ENCODE measurements around the gene MID2. TPM values are rescaled to one million over a fixed set of nuclear protein-coding genes. Genes with fewer than 3 reads are reported as not detected.
"Not testable (repeated sequence)": the region's sequence is repeated elsewhere in the genome, so short reads cannot be mapped to it uniquely, and the experiment has no call there.

Gene MID2
- total and polyA plus RNA-seq, 2 donors (not counting 1 experiment from before 2014, with no cell fraction given): 11.8 to 17.5 TPM

DNA sequence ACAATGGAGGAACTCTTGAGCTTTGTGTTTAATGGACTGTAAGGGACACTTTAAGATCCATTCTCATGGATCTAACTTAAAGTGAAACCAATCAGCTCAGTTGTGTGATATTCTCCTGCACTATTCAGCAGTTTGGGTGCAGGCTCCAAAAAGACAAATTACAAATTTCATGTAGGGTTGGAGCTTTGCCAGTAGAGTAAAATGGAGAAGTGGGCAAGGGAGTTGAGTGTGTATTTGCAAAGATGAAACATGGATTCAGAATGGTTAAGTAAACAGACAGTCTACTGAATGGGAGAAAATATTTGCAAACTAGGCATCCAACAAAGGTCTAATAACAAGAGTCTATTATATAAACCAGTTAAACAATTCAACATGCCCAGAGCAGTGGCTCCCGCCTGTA lies 21.2 kb upstream of the MID2 start:
- Histone ChIP-seq H3K4me2 (ENCODE audit: extremely low read depth, insufficient read depth, low read length) (no peak overlapping the region), H3K79me2 (ENCODE audit: control insufficient read depth, insufficient read depth, low read length) (no peaks in the 10 kb centered on the region), H4K20me1 (ENCODE audit: control insufficient read depth, extremely low read depth, insufficient read depth, low read length) (no peaks in the 10 kb centered on the region), H3K4me3 (replicated peaks in 1 of 4; ENCODE audit: control extremely low read depth in 1 of 4, insufficient read depth in 1 of 4, low read depth in 3 of 4, low read length in 4 of 4) (no peak overlapping the region), H3K9me3 (ENCODE audit: control insufficient read depth, insufficient read depth, low read depth, low read length) (no peaks in the 10 kb centered on the region), H2AFZ (ENCODE audit: low read length) (no peak overlapping the region), H3K9ac (ENCODE audit: insufficient read depth, low read length) (no peak overlapping the region), H3K36me3 (ENCODE audit: control insufficient read depth, insufficient read depth, low read length) (no peaks in the 10 kb centered on the region), H3K4me1 (ENCODE audit: control insufficient read depth, extremely low read depth, insufficient read depth, low read length) (no peaks in the 10 kb centered on the region), H3K27me3 (ENCODE audit: control insufficient read depth, insufficient read depth, low read length) (no peaks in the 10 kb centered on the region), H3K27ac (ENCODE audit: insufficient read depth, low read length) (no peak overlapping the region)
- TF ChIP-seq EZH2 (IDR thresholded peaks at IDR 0.05; ENCODE audit: low read length, missing control alignments): no peak
- TF ChIP-seq, protein P1, sequence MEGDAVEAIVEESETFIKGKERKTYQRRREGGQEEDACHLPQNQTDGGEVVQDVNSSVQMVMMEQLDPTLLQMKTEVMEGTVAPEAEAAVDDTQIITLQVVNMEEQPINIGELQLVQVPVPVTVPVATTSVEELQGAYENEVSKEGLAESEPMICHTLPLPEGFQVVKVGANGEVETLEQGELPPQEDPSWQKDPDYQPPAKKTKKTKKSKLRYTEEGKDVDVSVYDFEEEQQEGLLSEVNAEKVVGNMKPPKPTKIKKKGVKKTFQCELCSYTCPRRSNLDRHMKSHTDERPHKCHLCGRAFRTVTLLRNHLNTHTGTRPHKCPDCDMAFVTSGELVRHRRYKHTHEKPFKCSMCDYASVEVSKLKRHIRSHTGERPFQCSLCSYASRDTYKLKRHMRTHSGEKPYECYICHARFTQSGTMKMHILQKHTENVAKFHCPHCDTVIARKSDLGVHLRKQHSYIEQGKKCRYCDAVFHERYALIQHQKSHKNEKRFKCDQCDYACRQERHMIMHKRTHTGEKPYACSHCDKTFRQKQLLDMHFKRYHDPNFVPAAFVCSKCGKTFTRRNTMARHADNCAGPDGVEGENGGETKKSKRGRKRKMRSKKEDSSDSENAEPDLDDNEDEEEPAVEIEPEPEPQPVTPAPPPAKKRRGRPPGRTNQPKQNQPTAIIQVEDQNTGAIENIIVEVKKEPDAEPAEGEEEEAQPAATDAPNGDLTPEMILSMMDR (conservative IDR thresholded peaks at IDR 0.05 in 1 of 2, IDR thresholded peaks at IDR 0.05 in 1 of 2; ENCODE audit: low read depth in 1 of 2, low read length in 2 of 2): no peak
- no peak for DNase-seq (ENCODE audit: low read depth in 2 of 2)

DNA sequence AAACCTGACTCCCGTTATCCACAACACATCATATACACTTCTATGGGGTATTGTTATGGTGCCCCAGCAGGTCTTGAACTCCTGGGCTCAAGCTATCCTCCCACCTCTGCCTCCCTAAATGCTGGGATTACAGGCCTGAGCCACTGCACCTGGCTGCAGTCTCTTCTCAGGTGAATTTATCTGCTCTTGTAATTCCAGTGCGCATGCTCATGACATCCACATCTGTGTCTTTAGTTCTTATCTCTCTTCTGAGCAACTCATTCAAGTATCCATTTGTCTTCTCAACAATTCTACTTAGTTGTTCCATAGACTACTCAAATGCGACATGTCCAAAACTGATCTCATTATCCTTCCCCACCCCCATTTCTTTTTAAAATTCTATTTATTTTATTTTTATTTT lies 20.5 kb upstream of the MID2 start:
- Histone ChIP-seq H3K4me2 (ENCODE audit: extremely low read depth, insufficient read depth, low read length) (no peak overlapping the region), H3K9me3 (ENCODE audit: control insufficient read depth, insufficient read depth, low read depth, low read length) (no peaks in the 10 kb centered on the region), H3K27me3 (ENCODE audit: control insufficient read depth, insufficient read depth, low read length) (no peaks in the 10 kb centered on the region), H3K9ac (ENCODE audit: insufficient read depth, low read length) (no peak overlapping the region), H3K27ac (ENCODE audit: insufficient read depth, low read length) (no peak overlapping the region), H3K4me1 (ENCODE audit: control insufficient read depth, extremely low read depth, insufficient read depth, low read length) (no peaks in the 10 kb centered on the region), H4K20me1 (ENCODE audit: control insufficient read depth, extremely low read depth, insufficient read depth, low read length) (no peaks in the 10 kb centered on the region), H2AFZ (ENCODE audit: low read length) (no peak overlapping the region), H3K79me2 (ENCODE audit: control insufficient read depth, insufficient read depth, low read length) (no peaks in the 10 kb centered on the region), H3K36me3 (ENCODE audit: control insufficient read depth, insufficient read depth, low read length) (no peaks in the 10 kb centered on the region), H3K4me3 (replicated peaks in 1 of 4; ENCODE audit: control extremely low read depth in 1 of 4, insufficient read depth in 1 of 4, low read depth in 3 of 4, low read length in 4 of 4) (no peak overlapping the region)
- no peak for DNase-seq (ENCODE audit: low read depth in 2 of 2)
- TF ChIP-seq, protein P1 (conservative IDR thresholded peaks at IDR 0.05 in 1 of 2, IDR thresholded peaks at IDR 0.05 in 1 of 2; ENCODE audit: low read depth in 1 of 2, low read length in 2 of 2): no peak
- TF ChIP-seq EZH2 (IDR thresholded peaks at IDR 0.05; ENCODE audit: low read length, missing control alignments): no peak

DNA sequence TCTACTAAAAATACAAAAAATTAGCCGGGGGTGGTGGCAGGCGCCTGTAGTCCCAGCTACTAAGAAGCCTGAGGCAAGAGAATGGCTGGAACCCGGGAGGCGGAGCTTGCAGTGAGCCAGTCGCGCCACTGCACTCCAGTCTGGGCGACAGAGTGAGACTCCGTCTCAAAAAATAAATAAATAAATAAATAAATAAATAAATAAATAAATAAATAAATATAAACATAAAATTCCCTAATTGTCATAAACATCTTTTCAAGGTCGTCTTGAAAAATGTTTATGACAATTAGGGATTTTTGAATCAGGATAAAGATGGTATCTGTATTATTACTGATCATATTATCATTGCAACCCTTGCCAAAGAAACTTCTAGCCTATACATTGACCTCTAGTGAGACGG lies 15.6 kb upstream of the MID2 start:
- not testable (repeated sequence) for H3K4me3 ChIP-seq (replicated peaks in 1 of 4; ENCODE audit: control extremely low read depth in 1 of 4, insufficient read depth in 1 of 4, low read depth in 3 of 4, low read length in 4 of 4)

More for the DNA sequence above, 15.6 kb upstream of the MID2 start:
- not testable (repeated sequence) for H3K27ac ChIP-seq (ENCODE audit: insufficient read depth, low read length); H3K9ac ChIP-seq (ENCODE audit: insufficient read depth, low read length); H2AFZ ChIP-seq (ENCODE audit: low read length); H4K20me1 ChIP-seq (ENCODE audit: control insufficient read depth, extremely low read depth, insufficient read depth, low read length); H3K79me2 ChIP-seq (ENCODE audit: control insufficient read depth, insufficient read depth, low read length); H3K9me3 ChIP-seq (ENCODE audit: control insufficient read depth, insufficient read depth, low read depth, low read length); H3K36me3 ChIP-seq (ENCODE audit: control insufficient read depth, insufficient read depth, low read length); H3K27me3 ChIP-seq (ENCODE audit: control insufficient read depth, insufficient read depth, low read length); H3K4me2 ChIP-seq (ENCODE audit: extremely low read depth, insufficient read depth, low read length); H3K4me1 ChIP-seq (ENCODE audit: control insufficient read depth, extremely low read depth, insufficient read depth, low read length); DNase-seq (ENCODE audit: low read depth in 2 of 2)

All from fibroblast of lung (primary cell).